GM10847 (cell line): ENCODE data around the gene TMED10.

Experiments
- POLR2A ChIP-seq: IDR thresholded peaks from 2 replicates; pipeline ENCODE4 v1.6.1; 2011; ENCODE audit not compliant: insufficient read length; ENCODE audit errors: extremely low read depth

The TMED10 gene

DNA sequence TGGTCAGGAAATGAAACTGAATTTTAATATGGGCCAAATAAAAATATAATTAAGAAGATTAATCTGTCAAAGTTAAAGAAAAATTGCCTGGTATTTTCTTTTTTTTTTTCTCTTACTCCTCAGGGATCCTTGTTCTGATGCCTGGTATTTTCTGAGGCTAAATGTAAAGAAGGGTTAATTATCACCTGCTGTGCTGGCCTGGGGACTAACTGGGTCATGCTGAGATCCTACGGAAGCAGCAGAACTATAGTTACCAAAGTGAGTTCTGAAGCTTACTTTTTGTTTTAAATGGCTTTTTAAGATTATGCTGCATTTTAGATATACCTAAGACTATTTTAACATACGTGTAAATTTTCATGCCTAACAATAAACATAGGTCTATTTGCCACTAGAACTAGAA is 83.7 kb downstream of the TMED10 start:
- TF ChIP-seq POLR2A: no peak

DNA sequence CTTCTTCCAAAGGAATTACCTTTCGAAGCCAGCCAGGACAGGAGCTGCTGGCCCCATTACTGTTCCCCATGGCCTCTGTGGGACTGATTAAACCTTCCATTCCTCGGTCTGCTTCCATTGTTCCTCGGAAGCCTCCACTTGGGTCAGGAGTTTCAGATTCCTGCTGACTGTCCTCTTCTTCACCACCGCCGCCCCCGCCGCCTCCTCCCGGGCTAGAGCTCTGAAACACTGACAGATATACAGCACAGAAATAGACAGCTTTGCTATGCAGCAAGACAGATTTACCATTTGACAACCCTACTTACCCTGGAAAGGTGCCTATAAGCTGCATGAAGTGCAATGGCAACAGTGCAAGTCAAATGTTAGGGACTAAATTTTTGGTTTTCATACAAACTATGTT is 85.2 kb downstream of the TMED10 start:
- TF ChIP-seq POLR2A: no peak

DNA sequence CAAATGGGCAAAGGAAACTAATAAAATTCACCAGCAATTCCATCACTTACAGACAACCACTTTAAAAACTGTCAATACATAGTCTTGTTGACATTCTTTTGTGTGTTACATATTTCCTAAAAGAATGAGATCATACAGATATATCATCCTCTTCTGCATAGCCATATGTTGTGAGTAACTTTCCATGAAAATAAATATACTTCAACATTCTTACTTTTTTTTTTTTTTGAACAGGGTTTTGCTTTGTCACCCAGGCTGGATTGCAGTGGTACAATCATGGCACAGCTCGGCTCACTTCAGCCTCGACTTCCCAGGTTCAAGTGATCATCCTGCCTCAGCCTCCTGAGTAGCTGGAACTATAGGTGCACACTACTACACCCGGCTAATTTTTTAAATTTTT is 86.1 kb downstream of the TMED10 start:
- TF ChIP-seq POLR2A: no peak

DNA sequence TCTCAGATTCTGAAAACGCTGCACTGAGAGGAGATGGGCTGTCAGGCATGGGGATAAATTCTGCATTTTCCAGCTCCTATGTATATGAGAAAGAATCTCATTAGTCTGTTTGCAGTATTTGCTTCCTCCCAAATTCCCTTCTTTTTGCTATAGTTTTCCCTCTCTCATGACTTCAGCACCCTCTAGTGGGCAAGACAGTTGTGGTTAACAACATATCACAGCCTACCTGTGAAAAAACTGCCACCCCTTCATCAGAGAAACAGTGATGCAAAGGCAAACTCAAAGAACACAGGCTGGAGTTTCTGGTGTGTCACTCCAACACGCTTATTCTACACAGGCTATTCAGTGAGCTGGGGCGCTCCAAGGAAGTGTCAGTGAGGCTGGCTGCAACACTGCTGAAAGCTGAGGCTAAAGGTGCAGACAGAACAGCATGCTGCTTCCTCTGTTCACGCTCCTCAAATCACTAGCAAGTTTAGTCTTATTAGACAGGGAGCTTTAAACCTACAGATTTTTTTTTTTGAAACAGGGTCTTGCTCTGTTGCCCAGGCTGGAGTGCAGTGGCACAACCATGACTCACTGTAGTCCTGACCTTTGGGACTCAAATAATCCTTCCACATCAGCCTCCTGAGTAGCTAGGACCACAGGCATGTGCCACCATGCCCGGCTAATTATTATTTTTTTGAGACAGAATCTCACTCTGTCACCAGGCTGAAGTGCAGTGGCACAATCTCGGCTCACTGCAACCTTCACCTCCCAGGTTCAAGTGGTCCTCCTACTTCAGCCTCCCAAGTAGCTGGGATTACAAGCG is 87.6 kb downstream of the TMED10 start:
- TF ChIP-seq POLR2A: no peak

DNA sequence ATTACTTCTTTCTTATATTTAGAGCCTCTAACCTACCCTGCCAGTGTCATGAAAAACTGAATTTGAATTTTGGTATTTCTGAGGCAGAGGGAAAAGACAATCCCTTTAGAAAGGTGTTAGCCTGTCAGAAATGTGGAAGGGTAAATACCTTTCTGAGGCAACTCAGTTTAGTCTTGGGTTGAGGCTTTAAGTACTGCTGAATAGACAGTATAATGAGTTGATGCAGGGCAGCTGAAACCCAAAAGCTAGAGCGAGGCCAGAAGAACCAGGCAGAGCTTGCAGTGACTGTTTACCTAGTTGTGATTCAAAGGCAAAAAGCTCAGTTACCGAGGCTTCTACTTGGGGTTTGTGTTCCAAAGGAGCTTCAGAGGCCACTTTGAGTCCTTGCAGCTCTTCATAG is 88.3 kb downstream of the TMED10 start:
- no peak for TF ChIP-seq POLR2A

DNA sequence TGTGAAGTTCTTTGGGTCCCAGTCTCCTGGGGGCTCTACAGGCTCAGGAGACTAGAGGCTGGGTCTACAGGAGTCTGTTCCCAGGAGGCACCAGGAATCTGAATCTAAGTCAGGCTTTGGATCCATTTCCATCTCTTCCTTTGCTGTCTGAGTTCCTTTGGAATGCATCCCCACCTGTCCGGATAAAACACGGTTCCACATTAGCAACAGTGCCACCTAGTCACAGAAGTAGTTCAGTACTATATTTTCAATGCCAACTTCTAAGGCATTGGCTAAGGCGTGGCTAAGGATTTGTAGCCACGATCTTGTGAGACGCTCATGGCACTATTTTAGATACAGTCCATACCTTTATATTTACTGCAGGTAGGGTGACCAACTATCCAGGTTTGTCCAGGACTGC is 91.9 kb downstream of the TMED10 start:
- no peak for TF ChIP-seq POLR2A

DNA sequence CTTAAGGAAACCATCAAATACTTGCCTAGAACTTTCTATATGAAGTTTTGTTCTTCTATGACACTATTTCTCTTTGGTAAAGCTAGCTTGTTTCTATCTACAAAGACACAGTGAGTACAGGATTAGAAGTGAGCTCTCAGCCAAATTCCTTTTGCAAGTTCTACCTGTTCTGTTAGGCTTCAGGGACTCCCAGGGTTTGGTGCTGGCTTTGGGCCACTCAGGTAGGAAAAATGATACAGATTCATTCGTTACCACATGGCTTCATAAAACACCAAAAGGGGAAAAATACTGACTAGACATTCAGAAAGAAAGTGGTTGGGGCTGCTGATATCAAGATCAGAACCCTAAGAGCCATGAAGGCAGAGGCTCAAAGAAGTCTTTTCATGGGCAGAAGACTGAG is 93.1 kb downstream of the TMED10 start:
- no peak for TF ChIP-seq POLR2A

DNA sequence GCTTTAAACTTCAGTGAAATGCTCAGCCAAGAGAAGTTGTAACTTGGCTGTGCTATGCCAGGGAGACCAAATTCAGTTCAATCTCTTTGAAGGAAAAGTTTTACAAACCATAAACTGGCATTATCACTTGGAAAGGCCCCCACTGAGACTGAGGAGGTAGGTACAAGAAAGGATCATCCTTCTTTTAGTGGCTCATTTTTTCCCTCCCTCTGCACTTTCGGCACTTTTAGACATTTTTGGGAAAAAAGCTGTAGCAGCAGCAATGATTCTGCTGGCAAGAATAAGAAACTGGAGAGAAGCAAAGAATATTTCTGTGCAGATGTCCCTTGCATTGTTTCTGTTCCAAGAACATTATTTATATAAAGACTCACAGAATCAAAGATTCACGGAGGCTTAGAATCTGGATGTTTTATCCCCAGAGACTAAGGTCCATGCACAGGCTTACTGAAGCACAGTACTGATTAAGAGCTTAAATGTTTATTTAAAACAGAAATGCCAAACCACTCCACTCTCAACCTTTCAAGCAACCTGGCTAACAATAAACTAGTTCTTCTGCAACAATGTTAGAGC is 94.7 kb downstream of the TMED10 start:
- no peak for TF ChIP-seq POLR2A
